ENCODE results near the gene DDX31.

Gene DDX31

DNA sequence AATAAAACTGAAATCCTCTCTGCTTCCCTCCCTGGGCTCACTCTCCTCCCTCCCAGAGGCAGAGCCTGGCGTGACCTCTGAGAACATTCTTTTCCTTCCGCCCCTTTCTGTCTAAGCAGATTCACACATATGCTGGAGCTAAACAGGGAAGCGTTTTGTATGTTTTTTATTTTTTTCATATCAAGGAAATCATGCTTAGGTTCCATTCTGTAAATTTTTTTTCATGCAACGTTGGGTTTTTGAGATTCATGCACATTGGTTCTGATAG, 107.5 kb downstream of the DDX31 start:
- DNase-seq (ENCODE audit: low read depth in 1 of 2, low spot score in 1 of 2) = no peak
- TF ChIP-seq POLR2AphosphoS5 (IDR thresholded peaks at IDR 0.05; ENCODE audit: low read depth) = no peak
- no peak for TF ChIP-seq GABPA (IDR thresholded peaks at IDR 0.05; ENCODE audit: low read depth)
- TF ChIP-seq, protein P1, sequence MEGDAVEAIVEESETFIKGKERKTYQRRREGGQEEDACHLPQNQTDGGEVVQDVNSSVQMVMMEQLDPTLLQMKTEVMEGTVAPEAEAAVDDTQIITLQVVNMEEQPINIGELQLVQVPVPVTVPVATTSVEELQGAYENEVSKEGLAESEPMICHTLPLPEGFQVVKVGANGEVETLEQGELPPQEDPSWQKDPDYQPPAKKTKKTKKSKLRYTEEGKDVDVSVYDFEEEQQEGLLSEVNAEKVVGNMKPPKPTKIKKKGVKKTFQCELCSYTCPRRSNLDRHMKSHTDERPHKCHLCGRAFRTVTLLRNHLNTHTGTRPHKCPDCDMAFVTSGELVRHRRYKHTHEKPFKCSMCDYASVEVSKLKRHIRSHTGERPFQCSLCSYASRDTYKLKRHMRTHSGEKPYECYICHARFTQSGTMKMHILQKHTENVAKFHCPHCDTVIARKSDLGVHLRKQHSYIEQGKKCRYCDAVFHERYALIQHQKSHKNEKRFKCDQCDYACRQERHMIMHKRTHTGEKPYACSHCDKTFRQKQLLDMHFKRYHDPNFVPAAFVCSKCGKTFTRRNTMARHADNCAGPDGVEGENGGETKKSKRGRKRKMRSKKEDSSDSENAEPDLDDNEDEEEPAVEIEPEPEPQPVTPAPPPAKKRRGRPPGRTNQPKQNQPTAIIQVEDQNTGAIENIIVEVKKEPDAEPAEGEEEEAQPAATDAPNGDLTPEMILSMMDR (IDR thresholded peaks at IDR 0.05; ENCODE audit: insufficient read depth, low read length) = no peak
- no peak for TF ChIP-seq SPI1 (IDR thresholded peaks at IDR 0.05; ENCODE audit: borderline replicate concordance, low read depth)
- TF ChIP-seq, protein P2, sequence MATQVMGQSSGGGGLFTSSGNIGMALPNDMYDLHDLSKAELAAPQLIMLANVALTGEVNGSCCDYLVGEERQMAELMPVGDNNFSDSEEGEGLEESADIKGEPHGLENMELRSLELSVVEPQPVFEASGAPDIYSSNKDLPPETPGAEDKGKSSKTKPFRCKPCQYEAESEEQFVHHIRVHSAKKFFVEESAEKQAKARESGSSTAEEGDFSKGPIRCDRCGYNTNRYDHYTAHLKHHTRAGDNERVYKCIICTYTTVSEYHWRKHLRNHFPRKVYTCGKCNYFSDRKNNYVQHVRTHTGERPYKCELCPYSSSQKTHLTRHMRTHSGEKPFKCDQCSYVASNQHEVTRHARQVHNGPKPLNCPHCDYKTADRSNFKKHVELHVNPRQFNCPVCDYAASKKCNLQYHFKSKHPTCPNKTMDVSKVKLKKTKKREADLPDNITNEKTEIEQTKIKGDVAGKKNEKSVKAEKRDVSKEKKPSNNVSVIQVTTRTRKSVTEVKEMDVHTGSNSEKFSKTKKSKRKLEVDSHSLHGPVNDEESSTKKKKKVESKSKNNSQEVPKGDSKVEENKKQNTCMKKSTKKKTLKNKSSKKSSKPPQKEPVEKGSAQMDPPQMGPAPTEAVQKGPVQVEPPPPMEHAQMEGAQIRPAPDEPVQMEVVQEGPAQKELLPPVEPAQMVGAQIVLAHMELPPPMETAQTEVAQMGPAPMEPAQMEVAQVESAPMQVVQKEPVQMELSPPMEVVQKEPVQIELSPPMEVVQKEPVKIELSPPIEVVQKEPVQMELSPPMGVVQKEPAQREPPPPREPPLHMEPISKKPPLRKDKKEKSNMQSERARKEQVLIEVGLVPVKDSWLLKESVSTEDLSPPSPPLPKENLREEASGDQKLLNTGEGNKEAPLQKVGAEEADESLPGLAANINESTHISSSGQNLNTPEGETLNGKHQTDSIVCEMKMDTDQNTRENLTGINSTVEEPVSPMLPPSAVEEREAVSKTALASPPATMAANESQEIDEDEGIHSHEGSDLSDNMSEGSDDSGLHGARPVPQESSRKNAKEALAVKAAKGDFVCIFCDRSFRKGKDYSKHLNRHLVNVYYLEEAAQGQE (IDR thresholded peaks at IDR 0.05; ENCODE audit: insufficient replicate concordance, low read depth) = no peak
- H3K27me3 ChIP-seq (ENCODE audit: insufficient read depth, poor library complexity, severe bottlenecking) = peaks cover 13% of the 10 kb centered on the region
- H3K27ac ChIP-seq (replicated peaks) = no peak overlapping the region
- no peak overlapping the region for H3K4me3 ChIP-seq (replicated peaks; ENCODE audit: insufficient read depth, low read length)

DNA sequence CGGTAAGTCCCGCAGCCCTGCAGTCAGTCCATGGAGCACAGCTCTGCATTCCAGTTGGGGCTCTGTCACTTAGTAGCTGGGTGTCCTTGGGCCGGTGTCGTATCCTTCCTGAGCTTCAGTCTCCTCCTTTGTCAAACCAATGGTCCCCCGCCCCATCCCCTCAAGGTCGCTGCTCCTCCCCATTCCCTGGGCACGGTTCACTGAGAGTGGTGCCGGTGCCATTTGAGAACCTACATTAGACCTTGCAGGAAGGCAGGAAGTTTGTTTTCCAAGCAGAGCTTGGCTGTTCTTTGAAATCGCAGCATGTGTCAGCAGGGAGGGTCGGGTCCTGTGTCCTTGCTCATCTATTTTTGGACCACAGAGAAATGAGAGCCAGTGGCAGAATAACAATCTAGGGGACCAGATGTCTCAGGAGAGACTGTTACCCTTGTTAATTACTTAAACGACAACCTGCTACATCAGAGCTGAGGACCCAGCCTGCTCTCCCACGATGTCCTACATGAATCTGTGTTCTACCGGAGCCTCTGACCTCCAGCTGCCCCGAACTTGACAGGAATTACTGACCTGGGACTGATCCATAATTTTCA, 109.1 kb downstream of the DDX31 start:
- no peak for DNase-seq (ENCODE audit: low read depth in 1 of 2, low spot score in 1 of 2)
- Histone ChIP-seq H3K27me3 (ENCODE audit: insufficient read depth, poor library complexity, severe bottlenecking) (peaks cover 13% of the 10 kb centered on the region), H3K27ac (replicated peaks) (no peak overlapping the region), H3K4me3 (replicated peaks; ENCODE audit: insufficient read depth, low read length) (no peak overlapping the region)
- no peak for TF ChIP-seq GABPA (IDR thresholded peaks at IDR 0.05; ENCODE audit: low read depth)
- TF ChIP-seq, protein P1 (IDR thresholded peaks at IDR 0.05; ENCODE audit: insufficient read depth, low read length) = no peak
- no peak for TF ChIP-seq POLR2AphosphoS5 (IDR thresholded peaks at IDR 0.05; ENCODE audit: low read depth)
- TF ChIP-seq, protein P2 (IDR thresholded peaks at IDR 0.05; ENCODE audit: insufficient replicate concordance, low read depth) = no peak
- no peak for TF ChIP-seq SPI1 (IDR thresholded peaks at IDR 0.05; ENCODE audit: borderline replicate concordance, low read depth)

DNA sequence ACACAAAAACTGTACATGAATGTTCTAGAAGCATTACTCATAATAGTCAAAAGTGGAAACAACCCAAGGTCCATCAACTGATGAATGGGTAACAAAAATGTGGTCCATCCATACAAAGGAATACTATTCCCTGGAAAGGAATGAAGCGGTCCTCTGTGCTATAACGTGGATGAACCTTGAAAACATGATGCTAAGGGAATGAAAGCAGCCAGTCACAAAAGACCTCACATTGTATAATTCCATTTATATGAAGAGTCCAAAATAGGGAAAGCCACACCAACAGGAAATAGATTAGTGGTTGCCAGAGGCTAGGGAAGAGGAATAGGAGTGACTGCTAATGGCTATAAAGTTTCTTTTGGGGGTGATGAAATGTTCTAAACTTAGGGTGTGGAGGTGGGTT, 110.1 kb downstream of the DDX31 start:
- Histone ChIP-seq H3K4me3 (replicated peaks; ENCODE audit: insufficient read depth, low read length) (no peak overlapping the region), H3K27me3 (ENCODE audit: insufficient read depth, poor library complexity, severe bottlenecking) (peaks cover 15% of the 10 kb centered on the region), H3K27ac (replicated peaks) (no peak overlapping the region)
- TF ChIP-seq, protein P1 (IDR thresholded peaks at IDR 0.05; ENCODE audit: insufficient read depth, low read length) = no peak
- TF ChIP-seq, protein P2 (IDR thresholded peaks at IDR 0.05; ENCODE audit: insufficient replicate concordance, low read depth) = no peak
- TF ChIP-seq GABPA (IDR thresholded peaks at IDR 0.05; ENCODE audit: low read depth) = no peak
- TF ChIP-seq SPI1 (IDR thresholded peaks at IDR 0.05; ENCODE audit: borderline replicate concordance, low read depth) = no peak
- no peak for TF ChIP-seq POLR2AphosphoS5 (IDR thresholded peaks at IDR 0.05; ENCODE audit: low read depth)
- DNase-seq (ENCODE audit: low read depth in 1 of 2, low spot score in 1 of 2) = no peak
